Activated T-cell treated with anti-CD3 and anti-CD28 coated beads, Interleukin-2, amount 50 U/mL, for 48 hours (primary cell): ENCODE data around the gene DCAF6.

Source experiments
- DNase-seq, 2 experiments: peaks; one replicate each; pipeline ENCODE4 v3.0.0-alpha.2; 2020

DCAF6 gene

DNA sequence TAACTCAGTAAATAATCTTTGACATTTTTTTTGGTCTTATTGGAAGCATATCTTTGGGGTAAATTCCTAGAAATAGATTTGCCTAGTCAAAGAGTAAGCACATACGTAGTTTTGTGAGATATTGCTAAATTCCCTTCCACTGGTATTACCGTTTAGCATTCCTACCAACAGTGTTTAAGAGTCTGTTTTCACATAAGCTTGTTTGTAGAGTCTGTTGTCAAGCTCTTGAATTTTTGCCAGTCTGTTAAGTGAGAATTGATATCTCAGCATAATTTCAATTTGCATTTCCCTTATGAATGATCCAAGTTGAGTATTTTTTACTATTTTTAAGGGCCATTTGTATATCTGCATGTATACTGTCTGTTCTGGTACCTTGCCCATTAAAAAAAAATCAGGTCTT lies 37.3 kb downstream of the DCAF6 start:
- DNase-seq = no peak

- no peak for DNase-seq
These were observed 38.2 kb downstream of the DCAF6 start for GRCh38 chr1:167974698-167975097.

- DNase-seq = no peak
These were observed 40.8 kb downstream of the DCAF6 start for GRCh38 chr1:167977245-167977644.

DNA sequence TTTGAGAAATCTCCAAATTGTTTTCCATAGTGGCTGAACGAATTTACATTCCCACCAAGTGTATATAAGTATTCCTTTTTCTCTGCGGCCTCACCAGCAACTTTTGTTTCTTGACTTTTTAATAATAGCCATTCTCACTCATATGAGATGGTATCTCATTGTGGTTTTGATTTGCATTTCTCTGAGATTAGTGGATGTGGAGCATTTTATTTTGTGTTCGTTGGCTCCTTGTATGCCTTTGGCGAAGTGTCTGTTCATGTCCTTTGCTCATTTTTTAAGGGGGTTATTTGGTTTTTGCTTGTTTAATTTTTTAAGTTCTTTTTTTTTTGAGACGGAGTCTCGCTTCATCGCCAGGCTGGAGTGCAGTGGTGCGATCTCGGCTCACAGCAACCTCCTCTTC lies 45.5 kb downstream of the DCAF6 start:
- no peak for DNase-seq

GRCh38 chr1:167983797-167984420 lies 47.4 kb downstream of the DCAF6 start:
- no peak for DNase-seq

GRCh38 chr1:167984886-167985489 lies 48.5 kb downstream of the DCAF6 start:
- DNase-seq = peak in 1 of 2 experiments; percentile 28

- DNase-seq = no peak
These were observed 50.7 kb downstream of the DCAF6 start for GRCh38 chr1:167987174-167987573.

GRCh38 chr1:167991546-167991945 lies 55.1 kb downstream of the DCAF6 start:
- no peak for DNase-seq

- no peak for DNase-seq
These were observed 57.2 kb downstream of the DCAF6 start for GRCh38 chr1:167993720-167994119.

DNA sequence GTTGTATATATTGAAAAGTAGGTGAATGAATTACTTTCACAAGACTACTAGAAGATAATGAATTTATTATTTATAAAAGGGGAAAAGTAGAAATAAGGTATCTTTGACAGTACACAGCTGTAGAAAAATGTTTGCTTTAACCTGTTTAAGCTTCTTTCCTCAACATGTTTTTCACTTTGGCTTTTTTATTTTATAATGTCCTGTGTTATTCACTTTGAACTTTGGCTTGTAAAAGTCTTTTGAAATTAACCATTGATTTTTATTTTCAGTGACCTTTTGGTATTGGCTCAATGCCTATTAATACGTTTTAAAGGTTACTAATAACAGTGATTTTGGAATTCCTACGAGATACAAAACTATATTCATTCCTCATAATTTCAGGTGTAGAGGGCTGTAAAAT lies 58.1 kb downstream of the DCAF6 start:
- DNase-seq = no peak

GRCh38 chr1:167995038-167995437 lies 58.6 kb downstream of the DCAF6 start:
- no peak for DNase-seq

- no peak for DNase-seq
These were observed 59.8 kb downstream of the DCAF6 start for GRCh38 chr1:167996266-167996665.

DNA sequence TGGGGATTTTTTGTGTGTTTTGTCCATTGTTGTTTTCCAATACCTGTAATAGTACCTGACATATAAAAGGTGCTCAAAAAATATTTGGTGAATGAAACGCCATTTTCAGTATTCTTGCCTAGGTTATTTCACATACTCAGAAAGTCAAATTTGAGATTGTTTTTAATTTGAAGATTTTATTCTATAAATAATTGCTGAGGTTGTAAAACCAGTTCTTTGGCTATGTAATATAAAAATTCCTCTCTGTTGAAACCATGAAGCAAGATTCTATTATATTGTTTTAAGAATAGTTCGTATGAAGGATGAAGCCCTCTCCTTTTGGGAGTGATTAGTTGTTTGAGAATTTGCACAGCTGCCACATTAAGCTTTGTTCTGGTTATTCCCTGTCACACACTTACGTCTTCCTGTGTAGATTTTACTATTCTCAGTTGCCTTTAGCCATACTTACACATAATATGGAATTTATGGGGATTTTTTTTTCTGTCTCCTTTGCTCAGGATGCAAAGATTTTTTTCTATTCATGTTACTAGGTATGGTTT lies 60.6 kb downstream of the DCAF6 start:
- no peak for DNase-seq

DNA sequence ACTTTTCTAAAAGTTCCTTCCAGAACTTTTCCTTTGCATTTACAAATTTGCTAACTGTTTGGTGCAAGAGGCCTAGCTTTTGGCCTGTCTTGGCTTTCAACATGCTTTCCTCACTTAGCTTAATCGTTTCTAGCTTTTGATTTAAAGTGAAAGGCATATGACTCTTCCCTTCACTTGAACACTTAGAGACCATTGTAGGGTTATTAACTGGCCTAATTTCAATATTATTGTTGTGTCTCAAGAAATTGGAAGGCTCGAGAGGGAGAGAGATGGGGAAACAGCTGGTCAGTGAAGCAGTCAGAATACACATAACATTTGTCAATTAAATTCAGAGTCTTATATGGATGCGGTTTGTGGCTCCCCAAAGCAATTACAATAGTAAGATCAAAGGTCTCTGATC lies 63.4 kb downstream of the DCAF6 start:
- DNase-seq = no peak

- DNase-seq = no peak
These were observed 64.2 kb downstream of the DCAF6 start for GRCh38 chr1:168000656-168001055.

GRCh38 chr1:168001213-168001612 lies 64.7 kb downstream of the DCAF6 start:
- no peak for DNase-seq

DNA sequence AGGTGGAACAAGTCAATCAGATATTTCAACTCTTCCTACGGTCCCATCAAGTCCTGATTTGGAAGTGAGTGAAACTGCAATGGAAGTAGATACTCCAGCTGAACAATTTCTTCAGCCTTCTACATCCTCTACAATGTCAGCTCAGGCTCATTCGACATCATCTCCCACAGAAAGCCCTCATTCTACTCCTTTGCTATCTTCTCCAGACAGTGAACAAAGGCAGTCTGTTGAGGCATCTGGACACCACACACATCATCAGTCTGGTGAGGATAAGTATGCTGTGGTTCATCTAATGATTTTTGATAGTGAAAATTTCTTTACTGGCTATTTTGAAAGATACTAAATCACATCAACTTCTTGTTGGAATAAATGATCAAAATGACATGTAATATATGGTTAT lies 68.0 kb downstream of the DCAF6 start:
- no peak for DNase-seq

DNA sequence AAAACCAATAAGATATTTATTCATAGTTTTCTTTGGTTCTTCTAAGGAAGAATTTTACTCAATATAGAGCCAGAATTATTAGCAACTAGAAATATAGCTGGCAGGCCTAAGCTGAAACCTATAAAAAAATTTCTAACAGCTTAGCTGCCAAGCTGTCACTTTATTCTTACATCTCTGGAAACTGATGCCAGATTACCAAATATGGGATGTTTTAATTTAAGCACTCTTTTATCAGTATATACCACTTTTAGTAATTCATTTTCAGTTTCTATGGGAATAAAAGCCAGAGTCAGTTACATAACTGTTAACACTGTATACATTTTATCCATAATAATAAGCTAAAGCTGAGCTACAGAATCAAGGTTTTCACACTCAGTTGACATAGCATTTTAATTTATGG lies 69.0 kb downstream of the DCAF6 start:
- no peak for DNase-seq

GRCh38 chr1:168007691-168008090 lies 71.2 kb downstream of the DCAF6 start:
- DNase-seq = no peak

DNA sequence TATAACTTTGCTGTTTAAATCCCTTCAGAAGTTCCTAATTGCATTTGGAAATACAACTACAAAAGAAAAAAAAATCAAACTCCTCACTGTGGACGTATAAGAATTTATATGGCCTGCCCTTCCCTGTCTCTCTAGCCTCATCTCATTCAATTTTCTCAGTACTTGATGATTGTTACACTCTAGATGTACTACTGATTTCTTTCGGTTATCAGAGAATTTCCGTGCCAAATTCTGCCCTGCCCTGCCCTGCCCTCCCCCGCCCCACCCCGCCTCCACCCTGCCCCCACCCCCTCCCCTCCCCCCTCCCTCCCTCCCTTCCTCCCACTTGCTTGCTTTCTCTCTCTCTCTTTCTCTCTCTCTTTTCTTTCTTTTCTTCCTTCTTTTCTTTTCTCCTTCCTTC lies 72.1 kb downstream of the DCAF6 start:
- no peak for DNase-seq

DNA sequence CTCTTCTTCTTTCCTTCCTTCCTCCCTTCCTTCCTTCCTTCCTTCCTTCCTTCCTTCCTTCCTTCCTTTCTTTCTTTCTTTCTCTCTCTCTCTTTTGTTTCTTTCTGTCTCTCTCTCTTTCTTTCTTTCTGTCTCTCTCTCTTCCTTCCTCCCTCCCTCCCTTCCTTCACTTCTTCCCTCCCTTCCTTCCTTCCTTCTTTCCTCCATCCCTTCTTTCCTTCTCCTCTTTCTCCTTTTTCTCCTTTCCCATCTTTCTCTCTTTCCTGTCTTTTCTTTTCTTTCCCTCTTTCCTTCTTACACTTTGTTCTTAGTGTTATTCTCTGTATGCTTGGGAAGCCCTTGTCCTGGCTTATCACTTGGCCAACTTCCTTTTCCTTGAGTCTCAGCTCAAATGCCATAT lies 72.8 kb downstream of the DCAF6 start:
- DNase-seq = no peak

DNA sequence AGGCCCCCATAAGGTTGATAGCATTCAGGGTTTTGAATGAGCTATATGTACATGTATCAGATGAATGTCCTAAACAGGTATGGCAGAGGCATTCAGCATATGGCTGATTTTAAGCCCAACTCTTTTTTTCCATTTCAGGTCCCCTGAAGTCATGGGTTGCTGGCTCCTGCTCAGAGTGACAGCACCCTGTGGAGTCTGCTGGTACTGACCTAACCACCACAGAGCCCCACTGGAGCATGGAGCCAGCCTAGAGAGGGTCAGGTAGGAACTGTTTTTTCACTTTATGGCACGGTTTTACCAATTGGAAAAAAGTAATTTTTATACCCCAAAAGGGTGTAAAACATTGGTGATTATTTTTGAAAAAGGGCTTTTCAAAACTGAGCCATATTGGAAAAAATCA lies 82.9 kb downstream of the DCAF6 start:
- no peak for DNase-seq

DNA sequence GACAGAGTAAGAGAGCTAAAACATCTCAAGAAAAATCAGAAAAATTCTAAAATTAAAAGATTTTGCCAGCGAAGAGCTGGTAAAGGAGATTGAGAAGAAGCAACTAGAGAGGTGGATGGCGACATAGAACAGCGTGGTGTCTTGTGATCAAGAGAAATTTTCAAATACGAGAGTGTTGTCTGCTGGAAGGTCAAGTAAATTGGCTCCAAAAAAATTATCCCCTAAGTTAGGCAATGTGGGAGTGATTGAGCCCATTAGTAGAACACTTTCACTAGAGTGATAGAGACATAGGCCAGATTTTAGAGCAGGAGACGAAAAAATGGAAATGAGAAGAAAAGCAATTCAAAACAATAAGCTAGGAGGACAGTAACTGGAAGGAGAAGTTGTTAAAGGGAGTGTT lies 94.7 kb downstream of the DCAF6 start:
- no peak for DNase-seq

GRCh38 chr1:168031627-168032026 lies 95.1 kb downstream of the DCAF6 start:
- no peak for DNase-seq

- DNase-seq = no peak
These were observed 95.5 kb downstream of the DCAF6 start for GRCh38 chr1:168032029-168032428.
